Stimulated activated CD8-positive, alpha-beta memory T cell treated with anti-CD3 and anti-CD28 coated beads, Interleukin-12 subunit alpha, Interleukin-12 subunit beta, amount 100 ng/mL, for 1 hour (primary cell): ENCODE data around the gene C1orf232.

ENCODE experiments used
- DNase-seq: peaks from one replicate; pipeline ENCODE4 v3.0.0-alpha.2; 2020; ENCODE audit warnings: low read depth

C1orf232 gene

DNA sequence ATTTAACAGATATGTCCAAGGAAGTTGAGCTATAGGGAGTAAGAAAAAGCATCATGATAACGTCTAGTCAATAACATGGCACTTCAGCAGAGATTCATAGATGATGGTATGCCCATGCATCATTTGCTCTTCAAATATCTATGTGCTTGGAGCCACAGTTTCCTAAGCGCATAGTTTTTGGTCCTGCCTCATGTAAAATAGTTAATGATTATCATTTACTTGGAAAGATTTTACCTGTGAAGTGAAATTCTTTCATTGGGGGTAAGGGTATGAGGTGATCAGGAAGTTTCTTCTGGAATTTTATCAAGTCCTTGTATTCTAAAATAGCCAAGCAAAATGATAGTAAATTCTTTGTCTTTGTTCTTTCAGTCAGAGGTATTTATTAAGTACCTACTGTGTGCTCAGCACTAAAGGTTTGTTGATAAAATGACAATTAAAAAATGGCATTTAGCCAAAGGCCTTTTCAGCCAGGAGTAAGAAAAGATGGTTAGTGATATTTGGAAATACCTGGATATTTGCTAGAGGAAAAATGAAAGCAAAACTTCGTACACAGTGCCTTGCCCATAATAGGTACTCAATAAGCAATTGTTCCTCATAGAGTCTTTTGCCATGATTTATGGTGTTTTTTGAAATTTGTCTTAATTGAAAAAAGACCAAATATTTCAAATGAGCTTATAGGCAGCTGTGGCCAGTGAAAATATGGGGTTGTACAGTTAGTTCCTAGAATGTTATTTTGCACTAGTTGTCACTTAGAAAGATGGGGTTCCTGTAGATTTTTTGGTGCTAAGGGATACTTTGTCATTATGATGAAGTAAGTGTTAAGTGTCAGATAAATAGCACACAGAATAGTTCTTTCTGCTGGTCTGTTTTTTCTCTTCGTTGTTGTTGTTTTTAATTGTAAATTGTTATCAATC lies 44.1 kb downstream of the C1orf232 start:
- no peak for DNase-seq

DNA sequence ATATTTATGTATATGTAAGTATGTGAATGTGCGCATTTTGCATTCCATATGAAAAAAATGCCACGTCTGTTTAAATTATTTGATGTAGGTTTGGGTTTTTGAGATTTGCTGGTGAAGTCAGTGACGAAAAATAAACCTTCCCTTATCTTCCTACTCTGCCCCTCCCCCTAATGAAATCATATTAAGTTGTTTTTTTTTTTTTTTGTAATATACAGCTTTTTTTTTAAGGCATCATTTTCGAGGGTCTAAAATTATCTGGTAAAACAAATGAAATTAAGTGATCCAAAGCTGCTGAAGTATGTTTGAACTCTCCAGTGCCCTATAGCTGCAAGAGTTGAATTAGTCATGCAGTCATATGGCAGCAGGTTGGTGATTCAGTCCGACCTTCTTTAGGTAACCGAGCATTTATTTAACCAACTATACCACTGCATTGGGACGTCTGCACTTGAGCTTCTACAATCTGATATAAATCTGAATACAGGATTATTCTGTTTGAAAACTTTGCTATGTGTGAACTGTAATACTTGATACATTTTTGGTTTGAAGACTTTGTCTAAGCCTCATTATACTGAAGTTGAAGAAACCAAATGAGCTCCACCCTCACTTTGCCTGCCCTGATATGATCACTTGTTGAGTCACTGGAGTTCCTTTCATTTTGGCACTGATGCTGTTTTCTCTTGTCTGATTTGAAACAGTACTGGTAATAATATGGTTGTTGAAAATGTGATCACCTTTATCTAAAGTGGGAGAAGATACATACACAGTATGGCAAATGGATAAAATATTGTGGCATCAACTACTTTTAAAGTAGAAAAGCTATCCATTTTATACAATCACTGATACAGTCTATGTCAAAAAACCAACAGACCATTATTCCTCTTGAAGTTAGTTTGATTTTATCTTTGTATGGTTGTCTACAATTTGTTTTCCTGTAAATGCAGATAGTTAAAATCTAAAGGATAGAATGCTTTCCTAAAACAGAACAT lies 45.5 kb downstream of the C1orf232 start:
- no peak for DNase-seq

DNA sequence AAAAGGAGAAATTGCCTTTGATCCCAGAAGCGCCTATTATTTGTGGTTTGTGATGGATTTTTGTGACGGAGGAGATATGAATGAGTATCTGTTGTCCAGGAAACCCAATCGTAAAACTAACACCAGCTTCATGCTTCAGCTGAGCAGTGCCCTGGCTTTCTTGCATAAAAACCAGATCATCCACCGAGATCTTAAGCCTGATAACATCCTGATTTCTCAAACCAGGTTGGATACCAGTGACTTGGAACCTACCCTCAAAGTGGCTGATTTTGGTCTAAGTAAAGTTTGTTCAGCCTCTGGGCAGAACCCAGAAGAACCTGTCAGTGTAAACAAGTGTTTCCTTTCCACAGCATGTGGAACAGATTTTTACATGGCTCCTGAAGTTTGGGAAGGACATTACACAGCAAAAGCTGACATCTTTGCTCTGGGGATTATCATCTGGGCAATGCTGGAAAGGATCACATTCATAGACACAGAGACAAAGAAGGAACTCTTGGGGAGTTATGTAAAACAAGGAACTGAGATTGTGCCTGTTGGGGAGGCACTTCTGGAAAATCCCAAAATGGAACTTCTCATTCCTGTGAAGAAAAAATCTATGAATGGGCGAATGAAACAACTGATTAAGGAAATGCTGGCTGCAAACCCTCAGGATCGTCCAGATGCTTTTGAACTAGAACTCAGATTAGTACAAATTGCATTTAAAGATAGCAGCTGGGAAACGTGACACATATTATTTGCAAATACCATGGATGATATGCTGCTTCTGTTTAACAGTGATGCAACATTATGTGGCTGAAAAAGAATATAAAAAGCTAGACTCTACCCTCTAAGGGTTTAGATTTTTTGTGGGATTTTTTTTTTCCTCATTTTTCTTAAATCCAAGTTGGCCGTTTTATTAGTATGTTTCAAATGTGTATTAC lies 46.6 kb downstream of the C1orf232 start:
- DNase-seq: no peak

DNA sequence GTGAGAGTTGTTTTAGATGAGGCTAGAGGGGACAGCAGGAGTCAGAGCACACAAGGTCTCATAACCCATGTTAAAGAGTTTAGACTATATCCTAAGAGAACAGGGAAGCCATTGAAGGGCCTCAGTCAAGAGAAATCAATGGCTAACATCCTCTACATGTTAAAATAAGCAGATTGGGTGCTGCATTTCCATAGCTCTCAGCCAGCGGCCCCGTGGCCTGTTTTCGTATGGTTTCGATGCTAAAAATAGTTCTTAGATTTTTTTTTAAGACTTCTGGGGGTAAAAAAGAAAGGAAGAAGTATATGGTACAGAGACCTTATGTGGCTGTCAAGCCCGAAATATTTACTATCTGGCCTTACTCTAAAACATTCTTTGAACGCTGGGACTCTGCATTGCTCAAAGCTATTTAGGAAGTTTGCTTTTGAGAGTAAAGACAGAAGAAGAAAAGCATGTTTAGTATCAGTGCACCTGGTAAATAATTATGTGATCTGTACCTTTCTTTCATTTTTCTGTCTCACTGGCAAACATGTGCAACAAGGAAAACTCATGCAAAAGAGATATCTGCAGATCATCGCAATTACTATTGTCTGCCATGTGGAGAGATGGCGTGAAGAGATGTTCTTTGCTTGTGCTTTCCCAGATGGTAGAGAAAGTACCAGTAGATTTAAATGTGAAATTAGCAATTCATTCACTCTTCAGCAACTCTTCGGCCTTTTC lies 48.7 kb downstream of the C1orf232 start:
- no peak for DNase-seq

DNA sequence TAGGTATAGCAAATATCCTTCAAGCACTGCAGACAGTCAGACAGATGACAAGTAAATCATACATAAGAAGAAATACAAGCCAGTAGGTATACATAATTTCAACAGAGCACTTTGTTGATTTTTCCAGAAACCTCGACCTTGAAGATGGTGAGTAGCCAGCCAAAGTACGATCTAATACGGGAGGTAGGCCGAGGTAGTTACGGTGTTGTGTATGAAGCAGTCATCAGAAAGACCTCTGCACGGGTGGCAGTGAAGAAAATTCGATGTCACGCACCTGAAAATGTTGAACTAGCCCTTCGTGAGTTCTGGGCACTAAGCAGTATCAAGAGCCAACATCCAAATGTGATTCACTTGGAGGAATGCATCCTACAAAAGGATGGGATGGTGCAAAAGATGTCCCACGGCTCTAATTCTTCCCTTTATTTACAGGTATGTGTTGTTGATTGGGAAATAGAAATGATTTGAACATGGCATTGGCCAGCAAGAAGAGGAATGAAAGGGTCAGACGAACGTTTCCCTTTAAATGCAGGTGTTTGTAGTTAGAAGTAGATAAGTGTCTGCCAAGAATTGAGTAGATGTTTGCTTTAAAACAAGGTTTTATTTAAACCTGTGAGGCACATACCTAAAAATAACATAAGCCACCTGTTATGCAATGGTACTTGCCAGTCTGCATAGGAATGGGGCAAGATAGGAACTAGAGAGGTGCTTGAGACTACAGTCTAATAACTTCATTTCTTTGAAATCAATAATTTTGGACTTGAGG lies 54.4 kb downstream of the C1orf232 start:
- DNase-seq: no peak
